ENCODE data around the gene GPR18. TPM values are rescaled to one million over a fixed set of nuclear protein-coding genes. Genes with fewer than 3 reads are reported as not detected.

Gene GPR18
- total and polyA plus RNA-seq, 9 of the 15 experiments (the other 6 are each of a cell fraction or from before 2014, with no cell fraction given) = 0.75 TPM; not detected in 8

- no peak for TF ChIP-seq TEAD4 (IDR thresholded peaks at IDR 0.05; ENCODE audit: low read length)
- TF ChIP-seq TEAD4 (CRISPR knock-in tag; IDR thresholded peaks at IDR 0.05; ENCODE audit: borderline replicate concordance) = no peak
- TF ChIP-seq PREB (CRISPR knock-in tag; IDR thresholded peaks at IDR 0.05) = no peak
- TF ChIP-seq NR2C1 (IDR thresholded peaks at IDR 0.05) = no peak
- TF ChIP-seq NR2C1 (tag; IDR thresholded peaks at IDR 0.05) = no peak
- TF ChIP-seq POLR3G (IDR thresholded peaks at IDR 0.05; ENCODE audit: extremely low read depth, insufficient read length, insufficient replicate concordance) = no peak
- no peak for TF ChIP-seq POLR2G (IDR thresholded peaks at IDR 0.05; ENCODE audit: low read depth, low read length)
- TF ChIP-seq ILF3 (IDR thresholded peaks at IDR 0.05; ENCODE audit: borderline replicate concordance) = no peak
- TF ChIP-seq MCM3 (IDR thresholded peaks at IDR 0.05) = no peak
- TF ChIP-seq FUS (optimal IDR thresholded peaks at IDR 0.05; ENCODE audit: low read depth, low read length) = no peak
- no peak for TF ChIP-seq GTF2A2 (tag; IDR thresholded peaks at IDR 0.05)
- no peak for TF ChIP-seq ZNF76 (CRISPR knock-in tag; IDR thresholded peaks at IDR 0.05; ENCODE audit: borderline replicate concordance)
- TF ChIP-seq ZNF239 (CRISPR knock-in tag; IDR thresholded peaks at IDR 0.05) = no peak
Observed at GRCh38 chr13:99297331-99297730, 39.2 kb upstream of the GPR18 start (continued).

DNA sequence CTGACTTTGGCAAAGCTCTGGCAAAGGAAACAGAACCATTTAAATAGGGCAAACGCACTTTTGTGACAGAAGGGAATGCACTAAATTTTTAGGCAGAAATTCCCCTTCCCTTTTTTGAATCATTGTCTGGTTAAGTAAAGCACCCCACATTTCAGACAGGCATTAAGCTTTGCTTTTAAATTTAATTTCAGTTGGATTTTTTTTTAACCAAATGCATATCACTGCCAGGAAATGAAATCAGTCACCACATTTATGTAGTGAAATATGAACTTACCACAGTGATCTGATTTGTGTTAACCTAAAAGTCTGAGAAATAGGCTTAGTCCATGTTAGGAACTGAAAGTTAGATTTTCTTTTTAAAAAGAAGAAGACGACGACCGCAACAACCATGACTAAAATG is 38.2 kb upstream of the GPR18 start:
- no peaks in the 10 kb centered on the region for H4K20me1 ChIP-seq (replicated peaks; ENCODE audit: control insufficient read depth, insufficient read depth, low read length)
- H3K79me2 ChIP-seq (ENCODE audit: control insufficient read depth, insufficient read depth, low read length) = peaks cover 9% of the 10 kb centered on the region; the same call in 1 of the 3 replicates
- H3K9me3 ChIP-seq (replicated peaks; ENCODE audit: control insufficient read depth, insufficient read depth, low read depth, low read length) = no peaks in the 10 kb centered on the region
- no peak for ATAC-seq
- TF ChIP-seq ZSCAN29 (IDR thresholded peaks at IDR 0.05) = no peak
- no TSS peak for BruUV-seq (replicated peaks)
- no peak overlapping the region for H3K27ac ChIP-seq (ENCODE audit: extremely low read depth, low read depth, low read length)
- H3K4me2 ChIP-seq (ENCODE audit: insufficient read depth, low read length) = no peak overlapping the region
- 92% methylated on average over 1 of the region's 4 CpGs for WGBS (ENCODE audit: insufficient coverage, low coverage, missing lambda C conversion rate)
- H3K36me3 ChIP-seq (ENCODE audit: control insufficient read depth, insufficient read depth, low read length) = peaks cover 17% of the 10 kb centered on the region
- H3K9me1 ChIP-seq (ENCODE audit: control insufficient read depth, insufficient read depth, low read length) = no peaks in the 10 kb centered on the region
- H3K4me3 ChIP-seq = no peak overlapping the region
- ChIA-PET POLR2A (no interaction called here), CTCF (ENCODE audit: low intra/inter-chr PET ratio) (no interaction called here)
- H3K27me3 ChIP-seq (ENCODE audit: control insufficient read depth in 2 of 2, insufficient read depth in 2 of 2, low read length in 2 of 2) = no peaks in the 10 kb centered on the region
- H3K4me1 ChIP-seq (replicated peaks in 1 of 2; ENCODE audit: control insufficient read depth in 2 of 2, insufficient read depth in 2 of 2, low read length in 2 of 2) = peaks cover 0 to 7% of the 10 kb centered on the region in 2 experiments; a peak in 2 of 5 replicates
- no peak overlapping the region for H3K9ac ChIP-seq (ENCODE audit: insufficient read depth in 1 of 2, low read depth in 2 of 2, low read length in 2 of 2)
- no peak for FAIRE-seq
- intact Hi-C loops (cut with micrococcal nuclease) (no loop called here), in situ Hi-C loops (cut with MboI) (no loop called here)
- H2AFZ ChIP-seq (ENCODE audit: low read depth, low read length) = no peak overlapping the region
- no peak for DNase-seq (ENCODE audit: extremely low read depth in 1 of 4, low spot score in 3 of 4)
